ENCODE results near the gene FRMPD1.

GRCh38 chr9:37604296-37604695 is 46.5 kb upstream of the FRMPD1 start:
- TF ChIP-seq EZH2 (IDR thresholded peaks at IDR 0.05; ENCODE audit: insufficient read depth, poor library complexity, severe bottlenecking) (no peak), EZH2phosphoT487 (IDR thresholded peaks at IDR 0.05; ENCODE audit: insufficient read depth, low read depth) (no peak)
